Stimulated activated naive CD8-positive, alpha-beta T cell treated with anti-CD3 and anti-CD28 coated beads, Interleukin-15, Interleukin-2, amounts not matched to agents 100 ng/mL and 50 ng/mL, for 24 hours (primary cell): Measurements from ENCODE around the gene NRSN2.
A peak's percentile ranks its signal among the peaks of the same experiment; 100 is the strongest.
"Not testable (repeated sequence)": the region's sequence is repeated elsewhere in the genome, so short reads cannot be mapped to it uniquely, and the experiment has no call there.

Experiments
- H3K27ac Mint-ChIP-seq: one replicate; pipeline ENCODE4 v1.8.0; 2021; ENCODE audit warnings: mild to moderate bottlenecking, mixed read lengths
- H3K27me3 Mint-ChIP-seq: one replicate; pipeline ENCODE4 v1.8.0; 2021; ENCODE audit warnings: mixed read lengths
- H3K36me3 Mint-ChIP-seq: one replicate; pipeline ENCODE4 v1.8.0; 2021; ENCODE audit warnings: low read depth, mixed read lengths
- H3K4me1 Mint-ChIP-seq: one replicate; pipeline ENCODE4 v1.8.0; 2021; ENCODE audit warnings: low read depth, mixed read lengths
- H3K4me3 Mint-ChIP-seq: one replicate; pipeline ENCODE4 v1.8.0; 2021; ENCODE audit warnings: mild to moderate bottlenecking, mixed read lengths
- H3K9me3 Mint-ChIP-seq: one replicate; pipeline ENCODE4 v1.8.0; 2021; ENCODE audit warnings: mixed read lengths

NRSN2 gene

DNA sequence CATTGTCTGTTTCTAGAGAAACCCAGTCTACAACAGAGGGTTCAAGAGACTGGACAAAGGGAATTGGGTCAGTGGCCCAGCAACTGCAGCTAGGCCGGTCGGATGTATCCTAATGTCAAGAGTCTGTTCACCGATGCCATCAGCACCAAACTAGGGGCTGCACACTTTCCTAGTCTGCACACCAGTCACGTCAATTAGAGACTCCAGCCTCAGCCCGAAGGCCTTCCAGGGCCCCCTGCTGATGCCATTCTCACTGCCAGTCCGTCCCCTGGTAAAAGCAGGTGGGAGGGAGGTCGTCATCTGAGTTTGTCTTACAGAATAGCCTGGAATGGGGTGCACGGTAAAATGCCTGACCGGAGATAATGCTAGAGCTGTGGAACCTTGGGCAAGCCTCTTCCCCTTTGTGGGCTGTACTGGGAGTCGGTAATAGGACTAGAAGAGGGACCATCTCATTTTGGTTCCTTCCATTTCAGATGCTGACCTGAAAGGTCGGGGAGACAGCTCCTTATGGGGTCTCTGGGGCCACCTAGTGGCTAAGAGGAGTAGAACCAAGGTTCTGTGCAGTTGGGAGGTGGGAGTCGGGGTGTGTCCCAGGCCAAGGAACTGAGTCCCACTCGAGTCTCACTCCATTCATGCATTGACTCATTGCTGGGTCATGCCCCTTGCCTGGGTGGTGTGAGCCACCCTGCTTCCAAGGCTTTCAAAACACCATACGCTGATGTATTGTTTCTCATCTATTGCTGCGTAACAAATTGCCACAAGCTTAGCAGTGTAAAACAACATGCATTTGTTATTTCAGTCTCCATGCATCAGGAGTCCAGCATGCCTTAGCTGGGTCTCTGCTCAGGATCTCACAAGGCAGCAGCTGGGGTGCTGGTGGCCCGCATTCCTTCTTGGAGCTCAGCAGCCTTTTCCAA is 16.4 kb upstream of the NRSN2 start:
- Mint-ChIP-seq H3K9me3 (no peaks in the 10 kb centered on the region), H3K4me3 (no peak overlapping the region), H3K4me1 (peaks cover 24% of the 10 kb centered on the region)

DNA sequence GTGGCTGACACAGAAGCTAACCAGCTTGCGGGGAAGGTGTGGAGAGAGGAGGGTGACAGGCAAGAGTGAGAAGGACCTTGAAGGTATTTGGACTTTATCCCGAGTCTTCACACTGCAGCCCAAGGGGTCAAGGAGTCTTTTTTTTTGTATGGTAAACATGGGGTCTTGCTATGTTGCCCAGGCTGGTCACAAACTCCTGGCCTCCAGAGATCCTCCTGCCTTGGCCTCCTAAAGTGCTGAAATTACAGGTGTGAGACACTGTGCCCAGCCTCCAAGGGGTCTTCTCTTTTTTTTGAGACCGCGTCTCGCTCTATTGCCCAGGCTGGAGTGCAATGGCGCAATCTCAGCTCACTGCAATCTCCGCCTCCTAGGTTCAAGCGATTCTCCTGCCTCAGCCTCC is 12.3 kb upstream of the NRSN2 start:
- H3K27ac Mint-ChIP-seq: no peak overlapping the region
- no peaks in the 10 kb centered on the region for H3K27me3 Mint-ChIP-seq
- H3K4me3 Mint-ChIP-seq: no peak overlapping the region
- H3K9me3 Mint-ChIP-seq: no peaks in the 10 kb centered on the region
- H3K36me3 Mint-ChIP-seq: no peaks in the 10 kb centered on the region
- H3K4me1 Mint-ChIP-seq: peaks cover 8% of the 10 kb centered on the region

More for the DNA sequence above, 16.4 kb upstream of the NRSN2 start:
- no peak overlapping the region for H3K27ac Mint-ChIP-seq
- no peaks in the 10 kb centered on the region for H3K36me3 Mint-ChIP-seq
- H3K27me3 Mint-ChIP-seq: no peaks in the 10 kb centered on the region

DNA sequence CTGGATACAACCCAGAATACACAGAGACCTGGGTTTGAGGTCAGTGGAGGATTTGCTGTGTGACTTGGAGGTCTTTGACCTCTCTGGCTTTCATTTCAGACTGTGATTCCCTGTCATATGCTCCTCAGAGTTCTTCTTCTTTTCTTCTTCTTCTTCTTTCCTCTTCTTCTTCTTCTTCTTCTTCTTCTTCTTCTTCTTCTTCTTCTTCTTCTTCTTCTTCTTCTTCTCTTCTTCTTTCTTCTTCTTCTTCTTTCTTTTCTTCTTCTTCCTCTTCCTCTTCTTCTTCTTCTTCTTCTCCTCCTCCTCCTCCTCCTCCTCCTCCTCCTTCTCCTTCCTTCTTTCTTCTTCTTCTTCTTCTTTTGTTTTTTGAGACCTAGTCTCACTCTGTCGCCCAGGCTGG is 10.9 kb upstream of the NRSN2 start:
- H3K27me3 Mint-ChIP-seq, H3K27ac Mint-ChIP-seq, H3K4me3 Mint-ChIP-seq, H3K9me3 Mint-ChIP-seq, H3K4me1 Mint-ChIP-seq, H3K36me3 Mint-ChIP-seq: not testable (repeated sequence)

DNA sequence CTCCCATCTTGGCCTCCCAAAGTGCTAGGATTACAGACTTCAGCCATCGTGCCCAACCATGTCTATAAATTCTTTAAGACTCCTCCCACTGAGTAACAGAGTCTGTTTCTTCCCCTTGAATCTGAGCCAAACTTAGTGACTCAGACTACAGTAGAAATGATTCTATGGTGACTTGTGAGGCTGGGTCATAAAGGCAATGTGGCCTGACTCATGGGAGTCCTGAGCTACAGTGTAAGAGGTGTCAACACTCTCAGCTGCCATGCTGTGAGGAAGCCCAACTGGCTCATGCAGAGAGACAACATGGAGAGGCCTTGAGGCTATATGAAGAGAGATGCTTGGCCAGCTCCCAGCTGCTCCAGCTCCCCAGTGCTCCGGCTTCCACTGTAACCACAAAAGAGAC is 5.2 kb upstream of the NRSN2 start:
- peaks cover 4% of the 10 kb centered on the region for H3K9me3 Mint-ChIP-seq
- no peaks in the 10 kb centered on the region for H3K27me3 Mint-ChIP-seq
- no peak overlapping the region for H3K27ac Mint-ChIP-seq
- no peak overlapping the region for H3K4me3 Mint-ChIP-seq
- H3K36me3 Mint-ChIP-seq: peaks cover 11% of the 10 kb centered on the region
- H3K4me1 Mint-ChIP-seq: peaks cover 10% of the 10 kb centered on the region

DNA sequence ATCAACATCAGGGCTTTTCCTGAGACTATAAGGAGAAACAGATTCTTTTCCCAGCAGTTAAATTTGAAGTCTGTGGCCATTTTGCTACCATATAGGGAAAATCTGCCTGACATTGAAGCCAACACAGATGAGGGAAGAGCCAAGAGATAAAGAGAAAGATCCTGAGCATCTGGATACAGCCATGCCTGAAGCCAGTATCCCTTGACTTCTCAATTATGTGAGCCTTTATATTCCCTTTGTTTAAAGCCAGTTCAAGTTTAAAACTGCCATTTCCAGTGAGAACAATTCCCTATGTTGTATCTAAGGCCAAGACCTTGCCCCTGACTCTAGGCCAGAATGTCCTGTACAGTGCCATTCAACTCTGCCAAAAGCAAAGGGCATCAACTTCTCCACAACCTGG is 3.8 kb upstream of the NRSN2 start:
- no peak overlapping the region for H3K4me3 Mint-ChIP-seq
- peaks cover 11% of the 10 kb centered on the region for H3K36me3 Mint-ChIP-seq
- no peak overlapping the region for H3K27ac Mint-ChIP-seq
- H3K4me1 Mint-ChIP-seq: peaks cover 12% of the 10 kb centered on the region
- no peaks in the 10 kb centered on the region for H3K27me3 Mint-ChIP-seq
- peaks cover 4% of the 10 kb centered on the region for H3K9me3 Mint-ChIP-seq

DNA sequence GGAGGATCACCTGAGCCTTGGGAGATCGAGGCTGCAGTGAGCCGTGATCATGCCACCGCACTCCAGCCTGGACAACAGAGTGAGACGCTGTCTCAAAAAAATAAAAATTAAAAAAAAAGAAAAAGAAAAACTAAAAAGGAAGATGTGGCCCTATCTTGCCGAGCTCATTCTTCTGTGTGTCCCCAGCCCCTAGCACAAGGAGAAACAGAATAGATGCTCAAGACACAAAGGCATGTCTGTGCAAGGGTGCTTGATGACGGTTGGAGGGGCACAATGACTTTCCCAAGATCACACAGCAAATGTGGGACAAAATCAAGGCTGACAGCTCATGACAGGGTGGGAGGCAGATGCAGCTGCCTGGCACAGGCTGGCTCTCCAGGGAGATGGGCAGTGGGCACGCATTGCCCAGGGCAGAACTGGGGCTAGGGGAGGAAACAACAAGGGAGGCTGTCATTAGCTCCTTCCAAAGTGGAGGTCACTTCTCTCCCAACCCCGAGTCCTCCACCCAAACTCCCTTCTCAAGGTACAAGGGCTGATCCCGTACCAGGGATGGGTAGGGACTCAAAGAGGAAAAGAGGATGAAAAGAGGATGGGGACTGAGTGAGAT is 775 bp upstream of the NRSN2 start:
- peaks cover 4% of the 10 kb centered on the region for H3K9me3 Mint-ChIP-seq
- H3K27me3 Mint-ChIP-seq: no peaks in the 10 kb centered on the region
- H3K4me3 Mint-ChIP-seq: peak overlapping the region; percentile 81
- H3K4me1 Mint-ChIP-seq: peaks cover 17% of the 10 kb centered on the region
- H3K36me3 Mint-ChIP-seq: peaks cover 11% of the 10 kb centered on the region
- H3K27ac Mint-ChIP-seq: peak overlapping the region; percentile 82

DNA sequence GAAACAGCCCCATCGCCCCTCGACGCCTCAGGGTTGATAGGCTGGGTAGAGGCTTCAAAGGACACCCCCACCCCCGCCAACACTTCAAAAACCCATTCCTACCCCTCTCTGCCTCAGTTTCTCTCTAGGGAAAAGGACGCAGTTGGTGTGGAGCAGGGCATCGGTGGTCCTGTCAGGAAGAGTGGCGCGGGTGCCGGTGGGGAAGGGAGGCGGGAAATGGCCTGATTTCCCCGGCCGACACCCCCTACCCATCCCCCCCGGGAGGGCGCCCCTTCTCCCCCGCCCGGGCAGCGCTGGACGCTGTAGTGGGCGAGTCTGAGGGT is 367 bp downstream of the NRSN2 start:
- H3K36me3 Mint-ChIP-seq: peaks cover 5% of the 10 kb centered on the region
- H3K27ac Mint-ChIP-seq: no peak overlapping the region
- no peaks in the 10 kb centered on the region for H3K9me3 Mint-ChIP-seq
- peak overlapping the region; percentile 97 for H3K4me3 Mint-ChIP-seq
- no peaks in the 10 kb centered on the region for H3K27me3 Mint-ChIP-seq
- peaks cover 13% of the 10 kb centered on the region for H3K4me1 Mint-ChIP-seq

DNA sequence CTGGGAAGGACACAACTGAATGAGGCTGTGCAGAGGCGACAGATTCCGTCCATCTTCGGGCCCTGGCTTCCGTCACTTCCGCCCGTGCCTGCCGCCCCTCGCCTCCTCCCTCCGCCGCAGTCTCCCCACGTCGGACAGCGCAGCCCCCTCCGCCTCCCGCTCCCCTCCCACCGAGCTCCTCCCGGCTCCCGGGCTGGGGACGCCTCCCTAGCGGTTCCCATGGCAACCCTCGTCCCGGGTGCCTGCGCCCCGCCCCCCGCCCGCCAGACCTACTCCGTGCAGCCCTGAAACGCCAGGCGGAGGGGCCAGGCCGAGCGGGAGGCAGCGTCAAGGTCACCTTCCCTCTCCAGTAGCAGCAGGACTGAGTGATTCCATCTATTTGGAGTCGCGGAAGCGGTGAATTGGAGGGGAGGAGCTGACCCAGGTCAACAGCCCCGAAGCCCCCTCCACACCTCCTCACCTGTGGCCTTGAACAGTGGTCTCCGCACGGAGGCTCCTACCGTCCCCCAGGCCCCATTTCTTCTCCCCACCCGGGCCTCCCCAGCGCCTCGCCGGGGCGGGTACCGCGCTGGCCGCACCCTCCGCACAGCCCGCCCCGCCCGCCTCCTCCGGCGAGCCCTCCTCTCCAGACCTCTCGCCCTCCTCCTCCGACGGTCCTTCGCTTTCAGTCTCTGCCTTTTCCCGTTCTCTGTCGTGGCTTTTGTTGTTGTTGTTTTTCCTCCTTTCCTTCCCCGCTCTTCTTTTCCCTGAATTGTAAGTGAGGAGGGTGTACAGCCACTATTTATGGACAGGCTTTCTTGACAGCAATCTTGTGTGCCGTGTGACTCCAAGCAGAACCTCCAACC is 951 bp downstream of the NRSN2 start:
- Mint-ChIP-seq H3K4me1 (peaks cover 13% of the 10 kb centered on the region), H3K9me3 (no peaks in the 10 kb centered on the region), H3K27me3 (no peaks in the 10 kb centered on the region), H3K27ac (peak overlapping the region; percentile 93), H3K4me3 (peak overlapping the region; percentile 97), H3K36me3 (peaks cover 4% of the 10 kb centered on the region)

DNA sequence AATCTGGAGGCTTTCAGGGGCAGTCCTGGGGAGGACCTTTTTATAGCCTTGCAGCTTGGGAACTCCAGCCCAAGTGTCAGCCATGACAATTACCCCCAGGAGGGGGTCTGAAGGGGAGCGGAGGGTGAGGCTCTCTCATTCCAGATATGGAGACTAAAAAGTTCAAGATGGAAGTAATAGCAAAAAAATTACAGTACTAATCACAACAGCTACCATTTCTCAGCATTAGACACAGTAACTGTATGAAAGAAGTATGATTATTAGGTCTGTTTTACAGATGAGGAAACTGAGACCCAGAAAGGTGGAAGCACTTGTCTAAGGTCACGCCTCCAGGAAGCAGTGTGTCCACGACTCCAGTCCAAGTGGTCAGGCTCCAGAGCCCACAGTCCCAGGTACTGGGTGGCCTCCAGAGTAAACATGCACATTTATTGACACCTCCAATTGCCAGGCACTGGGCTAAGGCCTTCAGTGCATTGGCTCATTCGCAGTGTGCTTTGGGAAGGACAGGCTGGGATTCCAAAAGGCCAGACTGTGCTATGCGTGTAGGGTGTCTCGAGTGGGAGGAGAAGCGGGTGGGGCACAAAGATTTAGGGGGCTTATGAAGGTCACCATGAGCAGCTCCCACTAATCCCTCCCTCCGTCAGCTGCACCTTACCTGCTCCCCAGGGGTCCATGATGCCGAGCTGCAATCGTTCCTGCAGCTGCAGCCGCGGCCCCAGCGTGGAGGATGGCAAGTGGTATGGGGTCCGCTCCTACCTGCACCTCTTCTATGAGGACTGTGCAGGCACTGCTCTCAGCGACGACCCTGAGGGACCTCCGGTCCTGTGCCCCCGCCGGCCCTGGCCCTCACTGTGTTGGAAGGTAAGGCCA is 2.3 kb downstream of the NRSN2 start:
- H3K4me1 Mint-ChIP-seq: peaks cover 13% of the 10 kb centered on the region
- no peaks in the 10 kb centered on the region for H3K36me3 Mint-ChIP-seq
- no peak overlapping the region for H3K4me3 Mint-ChIP-seq
- no peaks in the 10 kb centered on the region for H3K27me3 Mint-ChIP-seq
- H3K27ac Mint-ChIP-seq: no peak overlapping the region
- H3K9me3 Mint-ChIP-seq: no peaks in the 10 kb centered on the region

DNA sequence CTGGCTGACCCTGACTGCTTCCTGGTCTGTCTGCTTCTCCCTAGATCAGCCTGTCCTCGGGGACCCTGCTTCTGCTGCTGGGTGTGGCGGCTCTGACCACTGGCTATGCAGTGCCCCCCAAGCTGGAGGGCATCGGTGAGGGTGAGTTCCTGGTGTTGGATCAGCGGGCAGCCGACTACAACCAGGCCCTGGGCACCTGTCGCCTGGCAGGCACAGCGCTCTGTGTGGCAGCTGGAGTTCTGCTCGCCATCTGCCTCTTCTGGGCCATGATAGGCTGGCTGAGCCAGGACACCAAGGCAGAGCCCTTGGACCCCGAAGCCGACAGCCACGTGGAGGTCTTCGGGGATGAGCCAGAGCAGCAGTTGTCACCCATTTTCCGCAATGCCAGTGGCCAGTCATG is 6.3 kb downstream of the NRSN2 start:
- H3K36me3 Mint-ChIP-seq: no peaks in the 10 kb centered on the region
- H3K4me1 Mint-ChIP-seq: peaks cover 4% of the 10 kb centered on the region
- H3K27ac Mint-ChIP-seq: no peak overlapping the region
- H3K27me3 Mint-ChIP-seq: no peaks in the 10 kb centered on the region
- H3K9me3 Mint-ChIP-seq: no peaks in the 10 kb centered on the region
- no peak overlapping the region for H3K4me3 Mint-ChIP-seq

DNA sequence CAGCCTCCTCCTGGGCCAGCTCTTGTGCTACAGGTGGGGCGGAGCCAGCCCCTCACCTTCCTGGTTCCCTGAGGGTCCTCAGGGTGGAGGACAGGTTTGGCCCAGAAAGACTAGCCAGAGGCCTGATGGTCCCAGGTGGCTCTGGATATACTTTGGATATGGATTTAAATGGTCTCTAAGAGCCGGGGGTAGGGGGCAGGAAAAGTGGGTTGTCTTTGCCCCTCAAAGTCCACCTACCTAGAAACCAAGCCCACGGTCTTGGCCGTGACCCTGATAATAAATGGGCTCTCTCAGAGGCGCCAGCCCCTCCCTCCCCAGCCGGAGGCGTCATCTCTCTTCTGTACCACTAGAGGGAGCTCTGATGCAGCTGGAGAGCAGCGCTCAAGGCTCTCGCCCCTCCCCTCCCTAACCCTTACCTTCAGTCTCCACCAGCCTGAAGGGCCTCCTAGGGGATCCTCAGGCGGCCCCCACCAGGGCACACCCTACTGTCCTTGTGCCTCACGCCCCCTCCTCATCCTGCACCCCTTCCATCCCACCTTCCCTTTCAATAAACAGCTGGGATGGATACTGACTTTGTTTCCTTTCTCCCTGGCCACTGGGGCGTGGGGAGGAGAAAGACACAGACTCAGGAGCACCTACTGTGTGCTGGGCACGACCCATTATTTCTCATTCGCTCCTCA is 7.5 kb downstream of the NRSN2 start:
- Mint-ChIP-seq H3K4me3 (no peak overlapping the region), H3K36me3 (no peaks in the 10 kb centered on the region), H3K9me3 (no peaks in the 10 kb centered on the region), H3K27me3 (no peaks in the 10 kb centered on the region), H3K27ac (no peak overlapping the region), H3K4me1 (no peaks in the 10 kb centered on the region)

DNA sequence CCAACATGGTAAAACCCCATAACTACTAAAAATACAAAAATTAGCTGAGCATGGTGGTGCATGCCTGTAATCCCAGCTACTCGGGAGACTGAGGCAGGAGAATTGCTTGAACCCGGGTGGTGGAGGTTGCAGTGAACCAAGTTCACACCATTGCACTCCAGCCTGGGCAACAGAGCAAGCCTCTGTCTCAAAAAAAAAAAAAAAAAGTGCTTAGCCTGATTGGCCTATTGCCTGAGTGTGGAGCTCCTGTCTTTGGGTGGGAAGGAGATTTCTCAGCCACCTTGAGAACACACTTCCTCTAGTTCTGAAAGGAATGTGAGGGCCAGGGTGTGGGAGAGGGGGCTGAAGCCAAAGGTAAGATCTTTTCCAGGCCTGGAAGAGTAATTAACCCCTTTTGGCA is 9.2 kb downstream of the NRSN2 start:
- H3K4me3 Mint-ChIP-seq, H3K36me3 Mint-ChIP-seq, H3K9me3 Mint-ChIP-seq, H3K27ac Mint-ChIP-seq, H3K27me3 Mint-ChIP-seq, H3K4me1 Mint-ChIP-seq: not testable (repeated sequence)

DNA sequence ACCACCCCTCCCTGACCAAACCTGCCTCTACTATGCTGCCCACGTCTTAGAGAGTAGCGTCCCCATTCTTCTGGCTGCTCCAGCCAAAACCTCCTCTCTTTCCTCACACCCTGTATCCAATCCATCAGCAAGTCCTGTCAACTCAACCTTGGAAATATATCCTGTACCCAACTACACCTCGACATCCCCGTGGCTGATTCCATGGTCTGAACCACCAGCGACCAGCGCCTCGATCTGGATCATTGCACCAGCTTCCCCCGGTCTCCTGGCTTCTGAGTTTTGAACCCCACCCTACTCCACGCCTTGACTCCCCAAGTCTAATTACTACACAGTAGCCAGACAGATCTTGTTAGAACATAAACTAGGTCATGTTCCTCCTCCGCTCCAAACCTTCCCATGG is 9.8 kb downstream of the NRSN2 start:
- Mint-ChIP-seq H3K4me1 (no peaks in the 10 kb centered on the region), H3K27ac (no peak overlapping the region), H3K4me3 (no peak overlapping the region), H3K9me3 (no peaks in the 10 kb centered on the region), H3K36me3 (no peaks in the 10 kb centered on the region), H3K27me3 (no peaks in the 10 kb centered on the region)

DNA sequence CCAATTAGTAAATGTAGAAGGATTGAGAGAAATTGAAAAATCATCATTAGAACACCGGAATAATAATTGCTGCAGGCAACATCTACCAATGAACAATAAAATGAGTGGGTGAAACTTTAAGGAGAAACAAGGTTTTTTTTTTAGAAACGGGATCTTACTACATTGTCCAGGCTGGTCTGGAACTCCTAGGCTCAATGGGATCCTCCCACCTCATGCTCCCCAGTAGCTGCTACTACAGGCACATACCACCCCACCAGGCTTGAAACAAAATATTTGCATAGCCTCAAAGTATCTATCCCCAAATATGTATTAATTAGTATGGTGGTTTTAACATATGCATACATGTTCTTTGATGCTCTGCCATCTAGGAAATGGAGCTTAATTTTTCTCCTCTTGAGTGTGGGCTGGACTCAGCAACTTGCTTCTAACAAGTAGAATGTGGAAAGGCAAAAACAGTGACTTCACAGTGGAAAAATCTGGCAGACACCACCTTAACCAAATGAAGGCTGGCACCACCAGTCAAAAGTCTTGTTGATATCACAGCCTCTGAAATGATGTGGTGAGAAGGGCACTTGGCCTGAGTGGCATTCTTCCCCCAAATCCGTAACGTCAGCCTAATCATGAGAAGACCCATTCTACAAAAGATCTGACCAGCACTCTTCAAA is 12.1 kb downstream of the NRSN2 start:
- Mint-ChIP-seq H3K27me3 (no peaks in the 10 kb centered on the region), H3K9me3 (no peaks in the 10 kb centered on the region), H3K4me1 (peaks cover 9% of the 10 kb centered on the region), H3K4me3 (no peak overlapping the region), H3K27ac (no peak overlapping the region), H3K36me3 (no peaks in the 10 kb centered on the region)
